SK-N-SH (cell line): ENCODE measurements around the gene RBMS3. TPM values are rescaled to one million over a fixed set of nuclear protein-coding genes. Genes with fewer than 3 reads are reported as not detected.

Experiments used
- CTCF ChIA-PET: fragments of 300-600, 350-600 bp; formaldehyde crosslinking; extraction: SDS; loops from one replicate; lab custom pipeline; 2021; lab: Yijun Ruan, JAX
- POLR2A ChIA-PET: fragments of 350-600 bp; sonication (Branson Sonifier 250); formaldehyde crosslinking; extraction: SDS; loops from one replicate; lab custom pipeline; 2020; ENCODE audit warnings: antibody characterized with exemption, inconsistent platforms; lab: Yijun Ruan, JAX
- DNase-seq: peaks from one replicate; pipeline ENCODE4 v3.0.0; 2012
- H2AFZ ChIP-seq: fragments of 200-600 bp; sonication (generic); 2 replicates; pipeline ENCODE4 v1.8.1; 2016; ENCODE audit warnings: antibody characterized with exemption, mild to moderate bottlenecking, low read depth
- H3F3A ChIP-seq: fragments of 200-600 bp; sonication (generic); replicated peaks from 2 replicates; pipeline ENCODE3; 2016; ENCODE audit warnings: antibody characterized with exemption, mild to moderate bottlenecking; ENCODE audit not compliant: insufficient read depth
- H3K27ac ChIP-seq, 2 experiments: fragments of 200-500 bp in 1 of 2; fragments of 200-600 bp in 1 of 2; sonication (Bioruptor generic) in 1 of 2; sonication (generic), shearing (Covaris generic) in 1 of 2; 2 replicates each; pipeline versions ENCODE4 v1.5.1 to v1.6.1; 2014 to 2016; ENCODE audit warnings: low read depth in 2 of 2, inconsistent platforms in 1 of 2, low read length in 1 of 2, mild to moderate bottlenecking in 1 of 2, mixed read lengths in 1 of 2
- H3K27me3 ChIP-seq: fragments of 200-600 bp; sonication (generic), shearing (Covaris generic); 2 replicates; pipeline ENCODE4 v1.6.1; 2016; ENCODE audit warnings: mixed run types; ENCODE audit not compliant: insufficient read depth
- H3K36me3 ChIP-seq, 2 experiments: fragments of 200-500 bp in 1 of 2; fragments of 200-600 bp in 1 of 2; sonication (Bioruptor generic) in 1 of 2; sonication (generic) in 1 of 2; replicated peaks in 1 of 2; 2 replicates each; pipeline versions ENCODE3 to v1.5.1; 2014 to 2016; ENCODE audit warnings: low read length in 1 of 2, mild to moderate bottlenecking in 1 of 2; ENCODE audit not compliant: insufficient read depth in 2 of 2, control insufficient read depth in 1 of 2
- H3K4me1 ChIP-seq, 2 experiments: fragments of 200-500 bp in 1 of 2; fragments of 200-600 bp in 1 of 2; sonication (Bioruptor generic) in 1 of 2; sonication (generic), shearing (Covaris generic) in 1 of 2; 2 replicates each; pipeline versions ENCODE4 v1.5.1 to v1.6.1; 2014 to 2016; ENCODE audit warnings: low read depth in 1 of 2, low read length in 1 of 2, mixed run types in 1 of 2; ENCODE audit not compliant: insufficient read depth in 2 of 2, control insufficient read depth in 1 of 2
- H3K4me2 ChIP-seq: fragments of 200-600 bp; sonication (generic), shearing (Covaris generic); 2 replicates; pipeline ENCODE4 v1.6.1; 2017; ENCODE audit warnings: mixed run types
- H3K4me3 ChIP-seq, 2 experiments: fragments of 200-500 bp in 1 of 2; fragments of 200-600 bp in 1 of 2; sonication (Bioruptor generic) in 1 of 2; sonication (generic), shearing (Covaris generic) in 1 of 2; 2 replicates each; pipeline versions ENCODE4 v1.5.1 to v1.8.1; 2014 to 2016; ENCODE audit warnings: low read depth in 2 of 2, inconsistent platforms in 1 of 2, low read length in 1 of 2, mild to moderate bottlenecking in 1 of 2, mixed read lengths in 1 of 2, moderate library complexity in 1 of 2
- H3K79me2 ChIP-seq: fragments of 200-600 bp; sonication (generic); 2 replicates; pipeline ENCODE4 v1.8.1; 2017; ENCODE audit warnings: mild to moderate bottlenecking; ENCODE audit not compliant: insufficient read depth
- H3K9ac ChIP-seq: fragments of 200-600 bp; sonication (generic); 2 replicates; pipeline ENCODE4 v1.6.1; 2017; ENCODE audit warnings: mixed run types
- H3K9me2 ChIP-seq: fragments of 200-600 bp; sonication (generic); 2 replicates; pipeline ENCODE4 v1.6.1; 2017; ENCODE audit warnings: mixed run types
- H3K9me3 ChIP-seq: fragments of 200-600 bp; sonication (generic); 2 replicates; pipeline ENCODE4 v1.6.1; 2017; ENCODE audit warnings: mixed run types, mild to moderate bottlenecking, moderate library complexity
- H4K20me1 ChIP-seq: fragments of 200-600 bp; sonication (generic); 2 replicates; pipeline ENCODE4 v1.6.1; 2017; ENCODE audit warnings: mild to moderate bottlenecking, mixed run types; ENCODE audit not compliant: insufficient read depth
- CHD2 ChIP-seq: fragments of 150-350 bp; IDR thresholded peaks from 2 replicates; pipeline ENCODE4 v1.6.1; 2018; ENCODE audit warnings: low read length; ENCODE audit not compliant: partially characterized antibody
- EP300 ChIP-seq, 2 experiments: IDR thresholded peaks; 2 replicates each; pipeline versions ENCODE4 v1.4.0 to v1.6.1; 2012; ENCODE audit warnings: borderline replicate concordance in 1 of 2, low read depth in 1 of 2, low read length in 1 of 2
- EZH2phosphoT487 ChIP-seq: fragments of 200-600 bp; sonication (generic); IDR thresholded peaks from 2 replicates; pipeline ENCODE4 v1.6.1; 2017; ENCODE audit warnings: low read depth, mixed run types, mild to moderate bottlenecking, antibody characterized with exemption, moderate library complexity, borderline replicate concordance
- FOSL2 ChIP-seq: IDR thresholded peaks from 2 replicates; pipeline ENCODE4 v1.4.0; 2012; ENCODE audit warnings: low read depth, mild to moderate bottlenecking, moderate library complexity, borderline replicate concordance
- GABPA ChIP-seq: IDR thresholded peaks from 2 replicates; pipeline ENCODE4 v1.4.0; 2012; ENCODE audit warnings: low read depth, mild to moderate bottlenecking
- GATA2 ChIP-seq: sonication (generic); formaldehyde crosslinking; IDR thresholded peaks from 2 replicates; pipeline ENCODE4 v1.5.0; 2020; ENCODE audit warnings: mild to moderate bottlenecking, missing genetic modification reagents
- IRF3 ChIP-seq: fragments of 150-350 bp; IDR thresholded peaks from 2 replicates; pipeline ENCODE4 v1.6.1; 2016; ENCODE audit warnings: mild to moderate bottlenecking, low read depth, low read length
- MEF2A ChIP-seq: IDR thresholded peaks from 2 replicates; pipeline ENCODE4 v1.4.0; 2012; ENCODE audit warnings: low read depth, borderline replicate concordance
- NFIC ChIP-seq: IDR thresholded peaks from 2 replicates; pipeline ENCODE4 v1.4.0; 2012; ENCODE audit warnings: borderline replicate concordance
- NRF1 ChIP-seq: IDR thresholded peaks from 2 replicates; pipeline ENCODE4 v1.6.1; 2012; ENCODE audit warnings: low read depth, mild to moderate bottlenecking, low read length
- PBX3 ChIP-seq: IDR thresholded peaks from 2 replicates; pipeline ENCODE4; 2012
- RFX5 ChIP-seq: IDR thresholded peaks from 2 replicates; pipeline ENCODE4 v1.6.1; 2012; ENCODE audit warnings: mild to moderate bottlenecking, improper control_type of control experiment, low read length
- RXRA ChIP-seq: IDR thresholded peaks from 2 replicates; pipeline ENCODE4 v1.4.0; 2012; ENCODE audit warnings: low read depth, mild to moderate bottlenecking, borderline replicate concordance
- SIN3A ChIP-seq: IDR thresholded peaks from 2 replicates; pipeline ENCODE4 v1.6.1; 2012; ENCODE audit warnings: low read depth, mild to moderate bottlenecking, low read length, moderate library complexity, borderline replicate concordance
- TAF1 ChIP-seq: IDR thresholded peaks from 2 replicates; pipeline ENCODE4 v1.6.1; 2012; ENCODE audit warnings: low read depth, mild to moderate bottlenecking, low read length, moderate library complexity, borderline replicate concordance
- TEAD4 ChIP-seq: IDR thresholded peaks from 2 replicates; pipeline ENCODE4 v1.4.0; 2012; ENCODE audit warnings: mild to moderate bottlenecking, borderline replicate concordance; ENCODE audit not compliant: insufficient read depth
- USF2 ChIP-seq: fragments of 150-350 bp; IDR thresholded peaks from 2 replicates; pipeline ENCODE4 v1.6.1; 2017; ENCODE audit warnings: antibody characterized with exemption, low read length, low read depth, borderline replicate concordance
- WGBS: methylation state at CpG from one replicate; pipeline ENCODE4 v1.1.6; 2017; ENCODE audit warnings: low lambda C conversion rate; 5-methylcytosine and 5-hydroxymethylcytosine counted together
- polyA plus RNA-seq, 3 experiments: library from polyadenylated mRNA; depleted of rRNA; stranded (reverse); fragments of >200 nt; gene quantifications; 2 replicates each; pipeline ENCODE4 v1.2.3, GENCODE V29; 2012
- TF ChIP-seq, protein P1 (sequence below): IDR thresholded peaks from 2 replicates; pipeline ENCODE4 v1.4.0; 2012; ENCODE audit warnings: low read depth, borderline replicate concordance

RBMS3 gene
- polyA plus RNA-seq, 1 of the 3 experiments (the other 2 are of a cell fraction): 8.2 TPM

- Histone ChIP-seq H3F3A (no peaks in the 10 kb centered on the region), H3K9ac (no peak overlapping the region), H3K36me3 (peaks cover 0 to 2% of the 10 kb centered on the region in 2 experiments), H3K4me2 (no peak overlapping the region), H3K4me3 (no peak overlapping the region), H3K4me1 (peaks cover 3 to 9% of the 10 kb centered on the region in 2 experiments; a peak in 3 of 4 replicates), H2AFZ (no peak overlapping the region), H4K20me1 (no peaks in the 10 kb centered on the region)
- CTCF ChIA-PET: interaction anchor here (0.6 to 2.4 kb wide), 2 partner anchors 10 to 1283 kb away, joined by 3 to 6 read pairs; no protein-coding TSS in a partner anchor
- 93% methylated on average over 10 of the region's 10 CpGs for WGBS
- TF ChIP-seq EZH2phosphoT487: no peak
- no peak for TF ChIP-seq SIN3A
- no peak for TF ChIP-seq IRF3
- TF ChIP-seq EP300 (IDR thresholded peaks at IDR 0.05; ENCODE audit: borderline replicate concordance in 1 of 2, low read depth in 1 of 2, low read length in 1 of 2): no peak
- TF ChIP-seq RFX5: no peak
- no peak for TF ChIP-seq GABPA
- no peak for TF ChIP-seq TAF1
- TF ChIP-seq MEF2A: no peak
- TF ChIP-seq NRF1: no peak
- no peak for TF ChIP-seq USF2
- TF ChIP-seq GATA2: no peak
- no peak for TF ChIP-seq NFIC
- TF ChIP-seq, protein P1, sequence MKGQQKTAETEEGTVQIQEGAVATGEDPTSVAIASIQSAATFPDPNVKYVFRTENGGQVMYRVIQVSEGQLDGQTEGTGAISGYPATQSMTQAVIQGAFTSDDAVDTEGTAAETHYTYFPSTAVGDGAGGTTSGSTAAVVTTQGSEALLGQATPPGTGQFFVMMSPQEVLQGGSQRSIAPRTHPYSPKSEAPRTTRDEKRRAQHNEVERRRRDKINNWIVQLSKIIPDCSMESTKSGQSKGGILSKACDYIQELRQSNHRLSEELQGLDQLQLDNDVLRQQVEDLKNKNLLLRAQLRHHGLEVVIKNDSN: no peak
- TF ChIP-seq FOSL2: no peak
- no peak for TF ChIP-seq PBX3
- TF ChIP-seq RXRA: no peak
- no peak for TF ChIP-seq CHD2
- no peak for TF ChIP-seq TEAD4
- TF ChIP-seq, all 33 proteins: peak for 0
- Histone ChIP-seq H3K79me2 (no peaks in the 10 kb centered on the region), H3K9me2 (no peaks in the 10 kb centered on the region), H3K27ac (no peak overlapping the region), H3K27me3 (no peaks in the 10 kb centered on the region), H3K9me3 (no peaks in the 10 kb centered on the region)
- no peak for DNase-seq
- POLR2A ChIA-PET: no interaction called here
These were observed 644.1 kb downstream of the RBMS3 start for GRCh38 chr3:29924783-29925561.
